Measurements from ENCODE around the gene DEPDC5.

DEPDC5 gene

GRCh38 chr22:31952094-31952401 lies 198.2 kb downstream of the DEPDC5 start:
- Histone ChIP-seq H3K27me3 (ENCODE audit: insufficient read depth, low read length) (no peaks in the 10 kb centered on the region), H3K4me3 (ENCODE audit: low read length) (no peak overlapping the region), H3K9ac (ENCODE audit: low read depth, low read length) (no peak overlapping the region), H3K36me3 (ENCODE audit: insufficient read depth, low read length) (peaks cover 95% of the 10 kb centered on the region), H3K4me1 (ENCODE audit: insufficient read depth, low read length) (peaks cover 20% of the 10 kb centered on the region), H3K9me3 (ENCODE audit: insufficient read depth, low read depth, low read length) (no peaks in the 10 kb centered on the region), H3K27ac (ENCODE audit: low read depth, low read length) (no peak overlapping the region; the same call in 1 of the 2 replicates)
- 91% methylated on average over 2 of the region's 2 CpGs for WGBS

GRCh38 chr22:31952472-31952871 lies 198.7 kb downstream of the DEPDC5 start:
- Histone ChIP-seq H3K9ac (ENCODE audit: low read depth, low read length) (no peak overlapping the region), H3K36me3 (ENCODE audit: insufficient read depth, low read length) (peaks cover 95% of the 10 kb centered on the region), H3K4me1 (ENCODE audit: insufficient read depth, low read length) (peaks cover 18% of the 10 kb centered on the region), H3K27ac (ENCODE audit: low read depth, low read length) (no peak overlapping the region), H3K27me3 (ENCODE audit: insufficient read depth, low read length) (no peaks in the 10 kb centered on the region), H3K4me3 (ENCODE audit: low read length) (no peak overlapping the region), H3K9me3 (ENCODE audit: insufficient read depth, low read depth, low read length) (no peaks in the 10 kb centered on the region)
- 96% methylated on average over 2 of the region's 2 CpGs for WGBS

- Histone ChIP-seq H3K4me3 (ENCODE audit: low read length) (no peak overlapping the region), H3K9me3 (ENCODE audit: insufficient read depth, low read depth, low read length) (no peaks in the 10 kb centered on the region), H3K27ac (ENCODE audit: low read depth, low read length) (no peak overlapping the region), H3K9ac (ENCODE audit: low read depth, low read length) (no peak overlapping the region), H3K36me3 (ENCODE audit: insufficient read depth, low read length) (peaks cover 94% of the 10 kb centered on the region), H3K27me3 (ENCODE audit: insufficient read depth, low read length) (no peaks in the 10 kb centered on the region), H3K4me1 (ENCODE audit: insufficient read depth, low read length) (peaks cover 18% of the 10 kb centered on the region)
- WGBS = 93% methylated on average over 3 of the region's 3 CpGs
These were observed 199.4 kb downstream of the DEPDC5 start for GRCh38 chr22:31953261-31953660.

GRCh38 chr22:31954535-31955523 lies 201.0 kb downstream of the DEPDC5 start:
- 95% methylated on average over 11 of the region's 11 CpGs for WGBS
- Histone ChIP-seq H3K4me1 (ENCODE audit: insufficient read depth, low read length) (peaks cover 18% of the 10 kb centered on the region), H3K4me3 (ENCODE audit: low read length) (no peak overlapping the region), H3K9ac (ENCODE audit: low read depth, low read length) (no peak overlapping the region), H3K27me3 (ENCODE audit: insufficient read depth, low read length) (no peaks in the 10 kb centered on the region), H3K36me3 (ENCODE audit: insufficient read depth, low read length) (peaks cover 81% of the 10 kb centered on the region), H3K9me3 (ENCODE audit: insufficient read depth, low read depth, low read length) (no peaks in the 10 kb centered on the region), H3K27ac (ENCODE audit: low read depth, low read length) (no peak overlapping the region)

- H3K36me3 ChIP-seq (ENCODE audit: insufficient read depth, low read length) = peaks cover 66% of the 10 kb centered on the region
- H3K4me1 ChIP-seq (ENCODE audit: insufficient read depth, low read length) = peaks cover 25% of the 10 kb centered on the region
- no peak overlapping the region for H3K9ac ChIP-seq (ENCODE audit: low read depth, low read length)
- no peak overlapping the region for H3K27ac ChIP-seq (ENCODE audit: low read depth, low read length)
- H3K27me3 ChIP-seq (ENCODE audit: insufficient read depth, low read length) = no peaks in the 10 kb centered on the region
- no peaks in the 10 kb centered on the region for H3K9me3 ChIP-seq (ENCODE audit: insufficient read depth, low read depth, low read length)
- WGBS = 94% methylated on average over 12 of the region's 12 CpGs
- H3K4me3 ChIP-seq (ENCODE audit: low read length) = no peak overlapping the region
These were observed 202.5 kb downstream of the DEPDC5 start for GRCh38 chr22:31956360-31956759.
